GM18505 (cell line): ENCODE results near the gene RAPGEF4.

Experiments used
- ATAC-seq: cut with Tn5 transposase; IDR thresholded peaks from one replicate; pipeline ENCODE4 v1.9.1; 2021; ENCODE audit not compliant: unreplicated experiment
- POLR2A ChIP-seq: IDR thresholded peaks from 4 replicates; pipeline ENCODE4 v1.6.1; 2011; ENCODE audit warnings: borderline replicate concordance; ENCODE audit not compliant: insufficient read depth, insufficient read length; ENCODE audit errors: extremely low read depth

RAPGEF4 gene

DNA sequence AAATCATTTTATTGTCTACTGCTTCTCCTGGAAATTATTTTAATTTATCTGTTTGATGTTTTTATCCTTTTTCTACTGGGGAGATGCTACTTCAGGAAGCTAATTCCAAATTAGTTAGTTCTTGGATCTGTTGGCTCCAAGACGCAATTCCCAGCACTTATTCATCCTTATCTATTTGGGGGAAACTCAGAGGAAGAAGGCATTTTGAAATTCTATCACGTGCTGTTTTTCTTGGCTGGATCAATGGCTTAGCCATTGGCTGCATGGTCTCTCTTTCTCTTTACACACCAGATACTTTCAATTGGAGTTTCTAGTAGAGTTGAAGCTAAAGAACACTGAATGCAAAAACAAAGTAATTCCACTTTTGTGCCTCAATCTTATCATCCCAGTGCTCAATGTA is 98.3 kb downstream of the RAPGEF4 start:
- no peak for TF ChIP-seq POLR2A
- no peak for ATAC-seq

DNA sequence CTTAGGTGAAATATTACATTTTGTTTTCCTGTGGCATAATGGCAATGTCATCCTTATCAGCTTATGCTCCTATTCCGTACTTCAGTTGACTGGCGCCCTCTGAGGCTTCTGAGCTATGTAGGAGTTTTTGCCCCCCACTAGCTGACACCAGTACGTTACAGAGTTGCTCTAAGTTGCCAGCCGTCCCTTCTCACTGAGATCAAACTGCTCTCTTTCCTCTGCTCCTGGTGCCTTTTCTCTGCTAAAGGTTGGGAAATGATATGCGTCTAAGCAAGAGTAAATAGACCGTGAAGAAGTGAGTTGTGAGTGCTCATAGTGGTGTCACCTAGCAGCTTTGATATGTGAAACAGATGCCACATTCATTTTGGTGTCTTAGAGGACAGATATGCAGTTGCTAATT is 99.2 kb downstream of the RAPGEF4 start:
- no peak for ATAC-seq
- no peak for TF ChIP-seq POLR2A

DNA sequence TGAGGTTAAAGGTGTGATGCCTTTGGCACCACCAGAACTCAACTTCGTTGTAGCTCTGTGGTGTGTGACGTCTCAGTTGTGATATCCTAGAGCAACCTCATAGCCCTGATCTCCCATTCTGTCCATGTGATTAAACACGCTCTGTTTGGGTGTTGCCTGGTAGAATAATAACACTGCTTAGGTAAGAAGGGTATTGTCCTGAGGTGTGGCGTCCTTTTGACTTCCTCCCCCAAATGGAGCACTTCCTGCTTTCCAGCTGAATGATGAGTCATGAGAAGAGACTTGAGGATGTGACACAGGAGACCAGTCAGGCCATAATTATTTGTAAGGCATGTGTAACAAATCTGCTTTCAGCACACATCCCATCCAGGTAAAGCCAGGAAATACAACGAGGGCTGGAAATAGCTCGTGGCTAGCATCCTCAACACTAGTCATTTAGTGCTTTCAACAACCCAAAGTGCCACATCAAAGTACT is 100.7 kb downstream of the RAPGEF4 start:
- ATAC-seq = no peak

DNA sequence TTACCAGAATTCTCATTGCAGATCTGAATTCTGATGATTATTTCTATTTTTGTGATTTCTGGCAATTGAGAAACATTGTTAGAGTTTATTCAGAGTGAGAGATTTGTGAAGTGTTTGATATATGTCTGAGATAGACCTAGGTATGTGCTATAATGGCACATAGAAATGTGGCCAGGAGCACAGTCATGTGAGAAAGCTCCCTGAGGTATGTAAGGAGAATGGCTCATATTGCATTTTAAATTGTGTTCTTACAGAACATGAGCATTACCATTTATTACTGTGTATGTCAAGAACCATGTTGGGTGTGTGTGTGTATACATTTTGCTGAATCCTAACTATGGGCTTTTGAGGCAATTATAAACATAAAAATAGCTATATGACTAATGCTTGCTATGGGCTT is 101.2 kb downstream of the RAPGEF4 start:
- TF ChIP-seq POLR2A = no peak
- no peak for ATAC-seq

More for the DNA sequence above, 100.7 kb downstream of the RAPGEF4 start:
- no peak for TF ChIP-seq POLR2A

DNA sequence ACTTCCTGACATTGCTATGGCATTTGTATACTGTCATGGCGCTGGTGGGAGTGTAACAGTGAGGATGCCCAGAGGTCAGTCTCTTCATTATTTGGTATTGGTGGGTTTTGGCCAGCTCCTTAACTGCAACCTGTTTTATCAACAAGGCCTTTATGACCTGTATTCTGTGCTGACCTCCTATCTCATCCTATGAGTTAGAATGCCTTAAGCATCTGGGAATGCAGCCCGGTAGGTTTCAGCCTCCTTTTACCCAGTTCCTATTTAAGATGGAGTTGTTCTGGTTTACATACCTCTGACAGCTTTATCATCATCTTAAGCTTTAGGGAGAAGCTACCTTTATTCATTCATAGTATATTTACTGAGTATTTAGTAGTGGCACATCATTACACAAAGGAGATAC is 103.8 kb downstream of the RAPGEF4 start:
- TF ChIP-seq POLR2A = no peak
- ATAC-seq = no peak

DNA sequence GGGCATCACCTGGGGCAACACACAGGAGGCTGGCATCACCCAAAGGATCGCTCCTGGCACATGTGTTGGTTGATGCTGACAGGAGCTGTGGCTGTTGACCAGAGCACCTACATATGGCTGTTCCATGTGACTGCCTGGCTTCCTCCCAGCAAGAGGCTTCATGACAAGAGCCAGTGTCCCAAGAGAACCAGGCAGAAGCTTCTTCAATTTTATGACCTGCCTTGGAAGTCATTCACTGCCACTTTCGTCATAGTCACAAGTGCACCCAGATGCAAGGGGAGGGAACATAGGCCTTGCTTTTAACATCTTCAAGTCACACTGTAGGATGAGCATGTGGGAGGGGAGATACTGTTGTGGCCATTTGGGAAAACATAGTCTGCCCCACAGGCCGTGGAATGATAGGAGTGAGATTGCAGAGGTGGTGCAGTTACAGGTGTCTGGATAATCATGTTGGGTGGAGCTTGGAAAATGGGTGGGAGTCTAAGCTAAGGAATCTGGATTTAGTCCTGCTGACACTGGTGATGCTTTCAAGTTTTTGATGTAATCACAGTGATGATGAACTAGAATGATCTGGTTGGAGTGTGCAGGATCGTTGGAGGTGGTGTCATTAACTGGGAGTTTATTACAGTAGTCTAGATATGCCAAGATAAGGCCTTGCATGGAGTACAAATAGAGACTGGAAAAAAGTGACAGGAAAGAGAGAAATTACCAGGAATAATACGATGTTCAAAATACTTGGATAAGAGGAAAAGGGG is 107.0 kb downstream of the RAPGEF4 start:
- no peak for ATAC-seq
- TF ChIP-seq POLR2A = no peak

DNA sequence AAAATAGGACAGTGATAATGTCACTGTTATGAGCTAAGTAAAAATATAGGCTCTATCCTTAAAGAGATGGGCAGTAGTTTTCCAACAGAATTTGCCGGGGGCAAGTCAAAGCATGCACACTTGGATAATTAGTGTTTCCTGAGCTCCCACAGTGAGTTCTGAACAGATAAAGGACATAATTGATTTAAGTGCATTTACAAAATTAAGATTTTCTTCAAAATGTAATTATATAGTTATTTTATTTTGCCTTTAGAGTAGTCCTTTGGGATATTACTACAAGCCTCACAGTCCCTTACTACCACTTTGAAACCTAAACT is 107.6 kb downstream of the RAPGEF4 start:
- TF ChIP-seq POLR2A = no peak
- no peak for ATAC-seq

DNA sequence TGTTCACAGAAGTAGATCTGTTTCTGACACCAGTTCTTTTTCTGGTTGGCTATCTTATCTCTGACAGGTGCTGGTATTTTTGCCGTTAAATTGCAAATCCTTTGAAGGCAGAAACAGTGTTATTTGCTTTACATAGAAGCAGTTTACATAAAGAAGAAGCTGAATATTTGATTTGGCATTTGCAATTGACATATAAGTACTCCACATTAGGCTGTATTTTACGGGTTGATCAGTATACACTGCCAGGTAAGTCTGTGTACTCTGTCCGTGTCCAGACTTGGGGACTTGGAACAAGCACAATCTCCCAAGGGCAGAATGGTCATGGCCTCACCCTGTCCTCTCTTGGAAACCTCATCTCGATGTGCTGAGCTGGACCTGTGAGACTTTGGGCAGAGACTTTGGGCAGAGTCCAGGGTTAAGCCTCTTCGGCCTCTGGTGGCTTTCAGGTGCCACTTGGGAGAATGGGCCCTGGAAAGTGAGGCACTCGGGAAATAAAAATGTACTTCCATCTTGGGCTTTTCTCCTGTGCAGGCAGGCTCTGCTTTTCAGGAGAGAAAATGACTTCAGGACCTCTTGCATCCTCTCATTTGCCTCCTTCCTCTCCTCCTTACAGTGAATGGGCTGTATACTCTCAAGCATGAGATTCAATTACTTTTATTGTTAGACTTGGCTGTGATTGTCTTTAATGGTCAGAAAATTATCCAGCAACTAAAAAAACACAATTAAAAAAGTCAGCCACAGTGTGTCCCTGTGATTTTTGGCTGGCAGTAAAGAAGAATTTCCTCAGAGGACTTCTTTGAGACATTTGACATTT is 108.5 kb downstream of the RAPGEF4 start:
- no peak for TF ChIP-seq POLR2A
- ATAC-seq = no peak

DNA sequence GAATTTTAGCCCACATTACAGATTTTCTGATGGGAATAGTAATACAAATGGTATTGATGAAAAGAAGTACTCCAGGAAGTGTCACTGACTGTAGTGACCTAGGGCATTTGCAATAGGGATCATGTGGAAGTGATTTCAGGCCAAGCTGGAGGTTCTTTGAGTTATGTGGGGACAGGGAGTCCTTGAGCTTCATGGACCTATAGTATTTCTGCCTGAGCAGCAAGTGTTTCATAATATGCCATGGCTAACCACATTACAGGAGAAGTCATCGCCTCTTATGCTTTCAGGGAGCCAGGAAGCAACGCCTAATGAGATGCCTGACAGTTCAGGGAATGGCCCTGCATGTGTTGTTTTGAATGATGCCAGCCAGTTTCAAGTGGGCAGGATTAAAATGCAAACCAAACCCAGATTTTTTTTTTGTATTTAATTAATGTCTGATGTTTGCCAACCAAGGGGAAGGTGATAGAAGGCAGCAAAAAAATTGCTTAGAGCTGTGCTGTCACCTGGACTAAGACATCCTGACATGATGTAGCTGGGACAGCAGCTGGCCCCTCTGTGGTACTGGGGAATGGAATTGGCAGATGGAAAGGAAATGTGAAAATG is 109.5 kb downstream of the RAPGEF4 start:
- no peak for TF ChIP-seq POLR2A
- no peak for ATAC-seq

DNA sequence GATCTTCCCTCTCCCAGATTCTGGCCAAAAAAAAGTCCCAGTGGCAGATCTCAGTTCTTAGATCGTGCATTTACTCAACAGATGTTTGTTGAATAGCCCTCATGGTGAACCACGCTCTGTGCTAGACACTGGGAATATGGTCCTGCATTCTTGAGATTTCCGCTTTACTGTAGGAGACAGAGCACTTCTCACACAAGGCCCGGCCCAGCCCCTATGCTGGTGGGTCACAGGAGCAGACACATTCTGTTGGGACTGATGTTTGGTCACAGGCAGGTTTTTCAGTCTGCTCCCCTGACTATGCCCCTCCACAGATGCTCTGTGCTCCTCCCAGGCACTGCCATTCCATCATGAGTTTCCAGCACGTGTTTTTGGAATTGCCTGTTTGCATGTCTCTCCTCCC is 110.9 kb downstream of the RAPGEF4 start:
- no peak for ATAC-seq
- TF ChIP-seq POLR2A = no peak

DNA sequence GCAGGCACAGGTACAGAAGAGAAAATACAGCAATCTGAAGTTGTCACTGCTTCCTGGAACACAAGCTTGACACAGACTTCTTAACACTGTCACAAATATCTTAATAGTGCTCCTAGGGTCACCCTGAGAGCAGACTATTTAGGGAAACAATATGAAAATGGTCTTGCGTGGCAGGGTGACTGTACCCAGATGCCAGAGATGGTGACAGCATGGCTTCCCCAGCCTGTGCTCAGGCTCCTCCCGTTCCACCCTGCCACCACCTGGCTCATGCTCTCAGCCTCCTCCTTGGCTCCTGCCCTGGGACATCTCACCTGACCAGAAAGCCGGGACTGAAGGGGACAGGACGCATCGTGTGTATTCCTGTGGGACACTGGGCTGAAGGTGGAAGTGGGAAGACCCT is 111.5 kb downstream of the RAPGEF4 start:
- ATAC-seq = no peak
- TF ChIP-seq POLR2A = no peak

DNA sequence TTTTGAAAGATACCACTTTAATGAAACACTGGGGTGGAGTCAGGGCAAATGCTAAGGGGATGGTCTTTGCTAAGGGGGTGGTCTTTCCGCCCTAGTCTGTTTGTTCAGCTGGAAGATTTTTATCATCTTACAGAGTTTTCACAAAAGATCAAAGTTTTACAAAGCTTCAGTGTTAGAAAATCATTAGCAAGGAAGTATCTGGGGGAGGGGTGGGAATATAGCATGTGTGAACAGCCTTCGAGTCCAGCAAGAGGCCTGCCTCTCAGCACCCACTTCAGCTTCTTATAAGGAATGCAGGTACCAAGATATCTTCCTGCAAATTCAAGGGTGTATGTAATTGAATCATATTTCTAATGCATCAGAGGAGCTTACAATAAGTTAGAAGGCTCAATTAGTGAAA is 112.9 kb downstream of the RAPGEF4 start:
- no peak for TF ChIP-seq POLR2A
- ATAC-seq = no peak

DNA sequence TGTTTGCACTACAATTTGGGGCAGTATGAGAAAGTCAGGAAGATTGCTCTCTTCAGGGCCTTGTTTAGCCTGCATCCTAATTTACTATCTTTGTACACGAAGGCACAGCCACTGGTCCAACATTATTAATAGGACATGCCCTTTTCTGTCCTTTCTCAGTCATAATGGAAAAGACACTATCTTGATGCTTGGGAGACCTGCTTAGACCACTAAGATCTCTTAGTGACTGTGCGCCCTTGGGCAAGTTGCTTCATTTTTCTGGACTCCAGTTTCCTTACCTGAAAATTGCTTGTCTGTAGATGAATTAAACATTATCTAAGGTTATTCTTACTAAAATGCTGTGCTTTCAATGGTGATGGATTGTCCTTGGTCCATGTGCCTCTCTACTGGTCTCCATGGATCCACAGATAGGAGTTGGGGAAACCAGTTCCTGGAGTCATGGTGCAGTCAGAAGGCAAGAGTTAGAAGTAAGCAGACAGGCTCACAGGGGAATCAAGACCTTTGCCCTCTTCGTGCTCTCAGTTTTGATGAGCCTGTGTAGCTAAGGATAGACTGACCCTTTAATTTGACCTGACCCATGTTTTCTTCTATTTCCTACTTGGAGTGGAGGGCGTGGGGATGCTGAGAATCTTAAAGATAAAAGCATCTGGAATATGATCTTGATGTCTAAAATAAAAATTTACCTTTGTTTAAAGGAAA is 114.0 kb downstream of the RAPGEF4 start:
- TF ChIP-seq POLR2A = no peak
- ATAC-seq = no peak
